IPS-NIHi11 (cell line): Measurements from ENCODE around the gene CFAP46.
"Not testable (repeated sequence)": the region's sequence is repeated elsewhere in the genome, so short reads cannot be mapped to it uniquely, and the experiment has no call there.

Experiments
- DNase-seq: peaks from one replicate; pipeline ENCODE4 v3.0.0; 2012; ENCODE audit warnings: mixed read lengths, low spot score

CFAP46 gene

GRCh38 chr10:132979491-132980425, 37.4 kb upstream of the CFAP46 start:
- DNase-seq: no peak

GRCh38 chr10:132978542-132978941, 36.2 kb upstream of the CFAP46 start:
- DNase-seq: no peak

GRCh38 chr10:132977807-132978206, 35.4 kb upstream of the CFAP46 start:
- DNase-seq: peak; percentile 60

- no peak for DNase-seq
Observed at GRCh38 chr10:132977076-132977475, 34.7 kb upstream of the CFAP46 start.

GRCh38 chr10:132975831-132976682, 33.7 kb upstream of the CFAP46 start:
- DNase-seq: peak; percentile 10

- peak; percentile 13 for DNase-seq
Observed at GRCh38 chr10:132974886-132975830, 32.8 kb upstream of the CFAP46 start.

GRCh38 chr10:132974249-132974796, 32.0 kb upstream of the CFAP46 start:
- DNase-seq: peak; percentile 19

GRCh38 chr10:132973903-132974241, 31.5 kb upstream of the CFAP46 start:
- DNase-seq: no peak

GRCh38 chr10:132972986-132973902, 30.9 kb upstream of the CFAP46 start:
- no peak for DNase-seq

GRCh38 chr10:132972149-132972985, 30.0 kb upstream of the CFAP46 start:
- no peak for DNase-seq

GRCh38 chr10:132971448-132972148, 29.2 kb upstream of the CFAP46 start:
- no peak for DNase-seq

- no peak for DNase-seq
Observed at GRCh38 chr10:132970641-132971438, 28.5 kb upstream of the CFAP46 start.

GRCh38 chr10:132967540-132967939, 25.2 kb upstream of the CFAP46 start:
- DNase-seq: no peak

- no peak for DNase-seq
Observed at GRCh38 chr10:132965411-132966057, 23.2 kb upstream of the CFAP46 start.

GRCh38 chr10:132964707-132965410, 22.5 kb upstream of the CFAP46 start:
- not testable (repeated sequence) for DNase-seq

GRCh38 chr10:132964231-132964630, 21.9 kb upstream of the CFAP46 start:
- DNase-seq: no peak

GRCh38 chr10:132963430-132963960, 21.1 kb upstream of the CFAP46 start:
- DNase-seq: no peak
